Measurements from ENCODE around the gene GRIN1.
A peak's percentile ranks its signal among the peaks of the same experiment; 100 is the strongest.
"Not testable (repeated sequence)": the region's sequence is repeated elsewhere in the genome, so short reads cannot be mapped to it uniquely, and the experiment has no call there.

The GRIN1 gene

DNA sequence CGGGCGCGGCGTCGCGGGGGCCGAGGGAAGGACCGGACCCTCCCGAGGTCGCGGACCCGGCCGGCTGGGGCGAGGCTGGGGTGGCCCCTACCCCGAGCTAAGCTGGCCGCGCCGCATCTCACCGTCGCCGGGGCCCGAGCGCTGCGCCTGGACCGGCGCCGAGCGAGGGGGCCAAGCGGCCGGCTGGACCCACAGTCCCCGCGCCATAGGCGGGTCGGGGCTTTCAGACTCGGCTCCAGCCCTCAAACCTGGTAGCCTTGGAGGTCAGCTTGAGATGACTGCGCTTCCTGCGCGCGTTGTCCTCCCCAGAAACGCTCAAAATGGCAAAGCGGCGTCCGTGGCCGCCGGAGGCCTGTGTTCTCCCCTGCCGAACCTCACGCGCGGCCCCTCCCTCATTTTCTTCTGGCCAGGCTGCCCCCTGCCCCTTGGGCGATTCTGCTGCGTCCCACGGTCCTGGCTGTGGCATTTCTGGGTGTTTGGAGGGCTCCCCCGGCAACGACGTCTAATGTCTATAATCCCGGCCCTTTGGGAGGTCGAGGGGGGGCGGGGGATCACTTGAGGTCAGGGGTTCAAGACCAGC is 8.7 kb upstream of the GRIN1 start (continued):
- TF ChIP-seq GLI2 (tag by site-specific recombination; IDR thresholded peaks at IDR 0.05; ENCODE audit: borderline replicate concordance, low read depth) (no peak), ZNF626 (tag by site-specific recombination; IDR thresholded peaks at IDR 0.05) (no peak), ZNF433 (tag by site-specific recombination; IDR thresholded peaks at IDR 0.05; ENCODE audit: low read depth) (no peak)

GRCh38 chr9:137134191-137134590 is 4.8 kb upstream of the GRIN1 start:
- H3K9me3 ChIP-seq (ENCODE audit: control insufficient read depth, insufficient read depth, low read depth, low read length), result no peaks in the 10 kb centered on the region
- H3K4me1 ChIP-seq (ENCODE audit: control insufficient read depth, insufficient read depth, low read length), result peaks cover 2% of the 10 kb centered on the region; the same call in 1 of the 2 replicates
- ChIA-PET CTCF (interaction anchor here (0.8 to 1.5 kb wide), 3 partner anchors 11 to 103 kb away, joined by 3 to 8 read pairs (median 6); no protein-coding TSS in a partner anchor), POLR2A (interaction anchor here (1.0 to 2.2 kb wide), 2 partner anchors 16 to 67 kb away, joined by 3 to 12 read pairs; no protein-coding TSS in a partner anchor)
- H3K27ac ChIP-seq (ENCODE audit: extremely low read depth, low read depth, low read length), result no peak overlapping the region
- H3K36me3 ChIP-seq (ENCODE audit: control insufficient read depth in 2 of 2, insufficient read depth in 1 of 2, low read length in 2 of 2), result no peaks in the 10 kb centered on the region
- H3K4me3 ChIP-seq (ENCODE audit: low read depth, low read length), result no peak overlapping the region
- TF ChIP-seq ZNF433 (tag by site-specific recombination; IDR thresholded peaks at IDR 0.05; ENCODE audit: low read depth), result no peak
- peak; percentile 74 for TF ChIP-seq ZNF121 (tag by site-specific recombination; IDR thresholded peaks at IDR 0.05)
- TF ChIP-seq ZNF266 (tag by site-specific recombination; IDR thresholded peaks at IDR 0.05; ENCODE audit: low read depth), result no peak

DNA sequence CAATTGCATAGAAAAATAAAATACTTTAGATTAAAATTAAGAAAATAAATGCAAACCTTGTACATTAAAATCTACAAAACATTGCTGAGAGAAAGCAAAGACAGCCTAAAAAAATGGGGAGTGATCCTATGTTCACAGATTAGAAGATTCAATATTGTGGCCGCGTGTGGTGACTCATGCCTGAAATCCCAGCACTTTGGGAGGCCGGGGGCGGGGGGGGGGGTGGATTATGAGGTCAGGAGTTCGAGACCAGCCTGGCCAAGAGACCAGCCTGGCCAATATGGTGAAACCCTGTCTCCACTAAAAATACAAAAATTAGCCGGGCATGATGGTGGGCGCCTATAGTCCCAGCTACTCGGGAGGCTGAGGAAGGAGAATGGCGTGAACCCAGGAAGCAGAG is 3.8 kb upstream of the GRIN1 start:
- H3K36me3 ChIP-seq (ENCODE audit: control insufficient read depth in 2 of 2, insufficient read depth in 1 of 2, low read length in 2 of 2); H3K4me1 ChIP-seq (ENCODE audit: control insufficient read depth, insufficient read depth, low read length); H3K4me3 ChIP-seq (ENCODE audit: low read depth, low read length); H3K9me3 ChIP-seq (ENCODE audit: control insufficient read depth, insufficient read depth, low read depth, low read length); H3K27ac ChIP-seq (ENCODE audit: extremely low read depth, low read depth, low read length): not testable (repeated sequence)
- CTCF ChIA-PET, result interaction anchor here (0.6 to 1.5 kb wide), 5 partner anchors 12 to 380 kb away, joined by 3 to 8 read pairs (median 3); no protein-coding TSS in a partner anchor
- TF ChIP-seq ZFHX2 (tag by site-specific recombination; conservative IDR thresholded peaks at IDR 0.05) (0 out of 2 replicates have a peak, but pooled peaks have one; percentile 35), ZNF133 (tag by site-specific recombination; IDR thresholded peaks at IDR 0.05) (0 out of 2 replicates have a peak, but pooled peaks have one; percentile 1), GLIS1 (tag by site-specific recombination; IDR thresholded peaks at IDR 0.05) (peak; percentile 25; the same call in 1 of the 2 replicates), ZNF335 (tag by site-specific recombination; conservative IDR thresholded peaks at IDR 0.05) (peak; percentile 64), GLIS2 (tag by site-specific recombination; IDR thresholded peaks at IDR 0.05) (0 out of 2 replicates have a peak, but pooled peaks have one; percentile 12)
- TF ChIP-seq, protein P1, sequence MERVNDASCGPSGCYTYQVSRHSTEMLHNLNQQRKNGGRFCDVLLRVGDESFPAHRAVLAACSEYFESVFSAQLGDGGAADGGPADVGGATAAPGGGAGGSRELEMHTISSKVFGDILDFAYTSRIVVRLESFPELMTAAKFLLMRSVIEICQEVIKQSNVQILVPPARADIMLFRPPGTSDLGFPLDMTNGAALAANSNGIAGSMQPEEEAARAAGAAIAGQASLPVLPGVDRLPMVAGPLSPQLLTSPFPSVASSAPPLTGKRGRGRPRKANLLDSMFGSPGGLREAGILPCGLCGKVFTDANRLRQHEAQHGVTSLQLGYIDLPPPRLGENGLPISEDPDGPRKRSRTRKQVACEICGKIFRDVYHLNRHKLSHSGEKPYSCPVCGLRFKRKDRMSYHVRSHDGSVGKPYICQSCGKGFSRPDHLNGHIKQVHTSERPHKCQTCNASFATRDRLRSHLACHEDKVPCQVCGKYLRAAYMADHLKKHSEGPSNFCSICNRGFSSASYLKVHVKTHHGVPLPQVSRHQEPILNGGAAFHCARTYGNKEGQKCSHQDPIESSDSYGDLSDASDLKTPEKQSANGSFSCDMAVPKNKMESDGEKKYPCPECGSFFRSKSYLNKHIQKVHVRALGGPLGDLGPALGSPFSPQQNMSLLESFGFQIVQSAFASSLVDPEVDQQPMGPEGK (tag by site-specific recombination; IDR thresholded peaks at IDR 0.05), result peak; percentile 51; the same call in 1 of the 2 replicates
- POLR2A ChIA-PET, result interaction anchor here (0.7 to 1.3 kb wide), 3 partner anchors 11 to 235 kb away, joined by 3 to 4 read pairs (median 4); no protein-coding TSS in a partner anchor

DNA sequence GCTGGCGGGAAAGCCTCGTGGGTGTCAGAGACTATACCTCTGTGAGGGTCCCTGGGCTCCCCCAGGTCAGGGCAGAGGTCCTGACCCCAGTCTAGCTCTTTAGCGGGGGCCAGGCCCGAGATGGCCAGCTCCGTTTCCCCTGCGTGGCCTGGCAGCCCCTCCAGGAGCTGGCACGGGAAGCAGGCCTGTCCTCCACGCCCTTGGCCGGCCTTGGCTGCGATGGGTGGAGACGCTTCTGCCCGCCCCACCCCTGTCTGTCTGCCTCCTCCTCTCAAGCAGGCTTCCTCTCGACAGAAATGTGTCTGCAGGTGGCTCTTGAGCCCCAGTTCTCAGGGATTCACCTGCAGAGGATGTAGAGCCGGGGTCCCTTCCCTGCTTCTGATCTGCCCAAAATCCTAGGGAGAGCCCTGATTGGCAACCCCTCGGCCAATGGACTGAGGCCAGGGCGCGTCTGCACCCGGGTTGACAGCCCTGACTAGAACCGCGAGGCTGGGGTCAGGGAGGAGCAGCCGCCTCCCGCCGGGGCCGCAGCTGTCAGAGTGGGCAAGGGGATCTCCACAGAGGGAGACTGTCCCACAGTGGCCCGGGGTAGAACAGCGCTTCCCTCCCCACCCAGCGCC is 2.6 kb upstream of the GRIN1 start:
- CTCF ChIA-PET, result interaction anchor here (1.3 kb wide), 1 partner anchor 90 kb away, joined by 4 read pairs; the partner anchor contains the start of gene NPDC1
- Histone ChIP-seq H3K27ac (ENCODE audit: extremely low read depth, low read depth, low read length) (no peak overlapping the region), H3K36me3 (ENCODE audit: control insufficient read depth in 2 of 2, insufficient read depth in 1 of 2, low read length in 2 of 2) (no peaks in the 10 kb centered on the region), H3K4me3 (ENCODE audit: low read depth, low read length) (no peak overlapping the region), H3K4me1 (ENCODE audit: control insufficient read depth, insufficient read depth, low read length) (peaks cover 2% of the 10 kb centered on the region; the same call in 1 of the 2 replicates), H3K9me3 (ENCODE audit: control insufficient read depth, insufficient read depth, low read depth, low read length) (no peaks in the 10 kb centered on the region)
- POLR2A ChIA-PET, result interaction anchor here (1.2 kb wide), 1 partner anchor 64 kb away, joined by 3 read pairs; the partner anchor contains the start of gene TPRN
- TF ChIP-seq ZNF518A (tag by site-specific recombination; conservative IDR thresholded peaks at IDR 0.05; ENCODE audit: low read depth) (no peak), ZNF223 (tag by site-specific recombination; IDR thresholded peaks at IDR 0.05) (no peak), KLF1 (tag by site-specific recombination; IDR thresholded peaks at IDR 0.05) (peak; percentile 75), SP2 (tag by site-specific recombination; IDR thresholded peaks at IDR 0.05) (0 out of 2 replicates have a peak, but pooled peaks have one; percentile 5)

All from HEK293 (cell line).